Right lobe of liver (tissue), 6 donors: ENCODE results near the gene HSF2BP. TPM values are rescaled to one million over a fixed set of nuclear protein-coding genes. Genes with fewer than 3 reads are reported as not detected.
A peak's percentile ranks its signal among the peaks of the same experiment; 100 is the strongest.

Experiments used
- ATAC-seq, 4 donors: fragments of 200-7000 bp; cut with Tn5 transposase; one replicate each; pipeline ENCODE4 v1.9.1; 2020; ENCODE audit warnings: mild to moderate bottlenecking in 4 of 4, moderate library complexity in 4 of 4
- DNase-seq, 3 donors: peaks; one replicate each; pipeline ENCODE4 v3.0.0-alpha.2; 2020
- H3K27ac ChIP-seq, 3 donors: fragments of 200-600 bp; one replicate each; pipeline ENCODE4 v1.8.0; 2022
- H3K27me3 ChIP-seq, 2 donors: fragments of 200-600 bp; one replicate each; pipeline ENCODE4 v1.8.0; 2022
- H3K36me3 ChIP-seq, 4 donors: fragments of 200-600 bp; sonication (generic) in 1 of 4; one replicate each; pipeline versions ENCODE4 v1.5.1 to v1.8.0; 2017 to 2022; ENCODE audit warnings: control low read depth in 1 of 4
- H3K4me1 ChIP-seq, 4 donors: fragments of 200-600 bp; sonication (generic) in 1 of 4; one replicate each; pipeline versions ENCODE4 v1.5.1 to v1.8.0; 2017 to 2022; ENCODE audit warnings: control low read depth in 1 of 4
- H3K4me3 ChIP-seq, 3 donors: fragments of 200-600 bp; one replicate each; pipeline ENCODE4 v1.8.0; 2022
- H3K9me3 ChIP-seq, 4 donors: fragments of 200-600 bp; sonication (generic) in 1 of 4; one replicate each; pipeline versions ENCODE4 v1.5.1 to v1.8.0; 2017 to 2022; ENCODE audit warnings: control low read depth in 1 of 4
- POLR2A ChIP-seq: fragments of 450-650 bp; IDR thresholded peaks from one replicate; pipeline ENCODE4 v1.6.1; 2017; ENCODE audit warnings: antibody characterized with exemption, mild to moderate bottlenecking
- WGBS: methylation state at CpG from one replicate; pipeline ENCODE4 v1.1.6; 2018; ENCODE audit warnings: low coverage, low lambda C conversion rate; ENCODE audit not compliant: insufficient coverage; ENCODE audit errors: missing lambda C conversion rate; 5-methylcytosine and 5-hydroxymethylcytosine counted together
- intact Hi-C, 2 donors: fragments of 100-400 bp; cut with DNase I; formaldehyde crosslinking; loops; one replicate each; pipeline versions ENCODE4 v1.11.2 to v1.14.1; 2022
- total RNA-seq, 6 experiments: library from RNA; depleted of rRNA in 2 of 6; stranded (reverse); fragments of >200 nt in 2 of 6; fragmentation: NEBNext Ultra II Directional in 3 of 6; extraction: Animal tissue kit (Norgen Biotek cat#: 25700) in 3 of 6; gene quantifications; one replicate each; pipeline versions ENCODE4 v1.1.0 to v1.2.4, GENCODE V29; 2016 to 2023
- TF ChIP-seq, protein P1 (sequence below), 4 donors: fragments of 200-600 bp in 3 of 4; fragments of 450-650 bp in 1 of 4; IDR thresholded peaks; one replicate each; pipeline versions ENCODE4 v1.5.1 to v1.8.0; 2016 to 2022; ENCODE audit warnings: antibody characterized with exemption in 4 of 4, mild to moderate bottlenecking in 2 of 4
- donor health status: DM: no; HTN: yes; CAD: no.
- donor health status: DM: no; HTN: no; CAD: no.
- donor health status: DM: no; HTN: no; CAD: no.
- donor health status: DM: no; HTN: yes; CAD: no.
- donor health status: DM: no; HTN: yes; CAD: no.

The HSF2BP gene
- total RNA-seq, 6 experiments from 2014 or later, result 0.25 to 0.62 (median 0.37) TPM; not detected in 2

DNA sequence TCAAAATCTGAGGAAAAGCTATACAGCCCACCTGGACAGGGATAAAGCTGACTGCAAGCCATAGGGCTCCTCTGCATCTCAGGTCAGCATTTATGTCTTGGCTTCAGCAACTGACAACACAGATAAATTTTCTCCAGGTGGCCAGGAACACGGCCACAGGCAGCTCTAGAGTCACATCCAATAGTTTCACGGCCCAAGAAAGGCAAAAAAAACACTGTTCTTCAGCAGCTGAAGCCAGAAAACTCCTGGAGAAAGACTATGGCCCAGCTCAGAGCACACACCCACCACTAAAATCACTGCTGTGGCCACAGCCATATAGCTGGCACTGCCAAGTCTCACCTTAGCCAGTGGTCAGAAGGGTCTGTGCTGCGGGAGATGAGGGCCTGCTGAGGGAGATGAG, 77.8 kb downstream of the HSF2BP start:
- no peak overlapping the region for H3K27ac ChIP-seq
- H3K9me3 ChIP-seq, result no peaks in the 10 kb centered on the region
- TF ChIP-seq, protein P1, sequence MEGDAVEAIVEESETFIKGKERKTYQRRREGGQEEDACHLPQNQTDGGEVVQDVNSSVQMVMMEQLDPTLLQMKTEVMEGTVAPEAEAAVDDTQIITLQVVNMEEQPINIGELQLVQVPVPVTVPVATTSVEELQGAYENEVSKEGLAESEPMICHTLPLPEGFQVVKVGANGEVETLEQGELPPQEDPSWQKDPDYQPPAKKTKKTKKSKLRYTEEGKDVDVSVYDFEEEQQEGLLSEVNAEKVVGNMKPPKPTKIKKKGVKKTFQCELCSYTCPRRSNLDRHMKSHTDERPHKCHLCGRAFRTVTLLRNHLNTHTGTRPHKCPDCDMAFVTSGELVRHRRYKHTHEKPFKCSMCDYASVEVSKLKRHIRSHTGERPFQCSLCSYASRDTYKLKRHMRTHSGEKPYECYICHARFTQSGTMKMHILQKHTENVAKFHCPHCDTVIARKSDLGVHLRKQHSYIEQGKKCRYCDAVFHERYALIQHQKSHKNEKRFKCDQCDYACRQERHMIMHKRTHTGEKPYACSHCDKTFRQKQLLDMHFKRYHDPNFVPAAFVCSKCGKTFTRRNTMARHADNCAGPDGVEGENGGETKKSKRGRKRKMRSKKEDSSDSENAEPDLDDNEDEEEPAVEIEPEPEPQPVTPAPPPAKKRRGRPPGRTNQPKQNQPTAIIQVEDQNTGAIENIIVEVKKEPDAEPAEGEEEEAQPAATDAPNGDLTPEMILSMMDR (IDR thresholded peaks at IDR 0.05), result no peak
- TF ChIP-seq POLR2A, result no peak
- no peak overlapping the region for H3K4me3 ChIP-seq
- WGBS, result 88% methylated on average over 1 of the region's 3 CpGs
- intact Hi-C loops, result no loop called here
- DNase-seq (no peak), ATAC-seq (no peak)
- H3K4me1 ChIP-seq, result peaks cover 0 to 9% (median 1%) of the 10 kb centered on the region in 4 donors
- no peaks in the 10 kb centered on the region for H3K36me3 ChIP-seq
- no peaks in the 10 kb centered on the region for H3K27me3 ChIP-seq

DNA sequence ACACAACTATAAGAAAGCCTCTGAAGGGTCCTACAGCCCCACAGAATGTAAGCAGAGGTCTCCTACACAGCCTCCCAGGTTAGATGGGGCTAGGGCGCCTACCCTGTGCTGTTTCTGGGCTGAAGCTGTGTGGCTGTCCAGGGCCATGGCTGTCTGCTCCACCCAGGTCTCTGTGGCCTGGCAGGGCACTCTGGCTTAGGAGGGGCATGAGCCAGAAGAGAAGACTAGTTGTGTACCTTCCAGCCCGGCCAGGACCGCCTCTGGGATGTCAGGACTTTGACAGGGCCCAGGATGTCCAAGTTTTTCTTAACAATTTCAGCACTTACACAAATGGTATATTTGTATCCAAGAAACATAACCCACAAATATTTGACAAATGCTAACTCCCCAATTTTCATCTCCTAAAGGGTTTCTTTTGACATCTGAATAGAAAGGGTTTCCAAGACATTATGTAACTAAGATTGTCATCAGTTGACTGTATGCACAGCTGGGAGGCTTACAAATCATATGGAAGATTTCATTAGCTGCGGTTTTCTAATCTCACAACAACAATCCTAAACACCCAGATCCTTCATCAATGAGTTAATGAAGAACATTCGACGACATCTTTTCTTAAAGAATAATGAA, 80.5 kb downstream of the HSF2BP start:
- Histone ChIP-seq H3K4me1 (no peaks in the 10 kb centered on the region), H3K36me3 (no peaks in the 10 kb centered on the region), H3K27me3 (no peaks in the 10 kb centered on the region), H3K27ac (no peak overlapping the region), H3K4me3 (no peak overlapping the region), H3K9me3 (no peaks in the 10 kb centered on the region)
- 62% methylated on average over 3 of the region's 6 CpGs for WGBS
- ATAC-seq (peak in 2 of 4 donors; percentile 24 to 33), DNase-seq (no peak)
- no peak for TF ChIP-seq POLR2A
- TF ChIP-seq, protein P1 (IDR thresholded peaks at IDR 0.05), result no peak
- intact Hi-C loops, result no loop called here

DNA sequence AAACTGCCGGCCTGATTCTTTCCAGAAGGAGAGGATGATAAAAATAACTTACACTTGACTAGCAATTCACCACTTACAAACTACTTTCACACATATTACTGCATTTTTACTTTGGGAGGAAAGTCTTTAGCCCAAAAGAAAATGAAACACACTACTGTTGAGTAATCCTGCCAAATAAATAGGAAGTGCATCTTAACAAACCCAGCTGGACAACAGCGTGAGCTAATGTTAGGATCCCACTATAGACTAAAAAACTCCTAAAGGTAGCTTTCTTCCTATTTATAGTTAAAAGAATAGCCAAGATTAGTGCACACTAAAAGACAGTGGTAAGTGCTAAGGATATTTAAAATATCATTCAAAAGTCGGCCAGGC, 83.8 kb downstream of the HSF2BP start:
- no peak overlapping the region for H3K27ac ChIP-seq
- intact Hi-C loops, result no loop called here

DNA sequence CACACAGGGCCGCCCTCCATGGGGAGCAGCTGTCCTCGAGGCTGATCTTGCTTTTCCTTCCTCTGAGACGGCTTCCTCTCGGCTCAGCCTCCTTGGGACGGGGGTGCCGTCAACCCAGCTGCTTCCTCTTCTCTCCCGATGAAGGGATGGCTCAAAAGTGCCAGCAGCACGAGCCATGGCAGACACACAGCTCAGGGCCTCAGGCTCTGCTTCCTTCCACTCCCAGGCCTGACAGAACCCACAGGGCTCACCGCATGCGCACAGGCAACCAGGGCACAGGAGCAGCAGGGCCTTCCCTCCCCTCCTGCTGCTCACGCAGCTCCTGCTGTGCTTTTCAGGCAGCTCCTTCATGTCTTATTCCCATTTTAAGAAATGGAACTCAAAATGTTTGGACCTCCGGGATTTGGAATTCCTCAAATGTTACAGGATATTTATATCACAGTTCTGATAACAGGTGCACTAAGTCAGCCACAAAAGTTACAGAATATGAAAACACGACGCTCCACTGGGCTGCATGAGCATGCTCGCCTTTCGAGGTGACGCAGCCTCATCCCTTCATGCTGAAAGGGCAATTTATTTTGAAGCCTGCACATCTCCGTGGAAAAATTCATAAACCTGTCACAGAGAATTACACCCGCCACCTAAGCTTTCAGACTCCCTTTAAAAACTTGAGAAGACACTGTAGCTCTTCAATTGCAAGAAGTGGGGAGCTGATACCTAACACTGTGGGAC, 84.4 kb downstream of the HSF2BP start:
- DNase-seq (peak in 2 of 3 donors; percentile 50 to 61), ATAC-seq (peak; percentile 36 to 73 (median 70))
- no peaks in the 10 kb centered on the region for H3K4me1 ChIP-seq
- TF ChIP-seq, protein P1 (IDR thresholded peaks at IDR 0.05), result no peak
- TF ChIP-seq POLR2A, result no peak
- H3K4me3 ChIP-seq, result no peak overlapping the region
- intact Hi-C loops, result no loop called here
- 62% methylated on average over 9 of the region's 19 CpGs for WGBS
- no peaks in the 10 kb centered on the region for H3K36me3 ChIP-seq
- no peaks in the 10 kb centered on the region for H3K27me3 ChIP-seq
- no peaks in the 10 kb centered on the region for H3K9me3 ChIP-seq
- no peak overlapping the region for H3K27ac ChIP-seq

More for the DNA sequence above, 83.8 kb downstream of the HSF2BP start:
- Histone ChIP-seq H3K9me3 (no peaks in the 10 kb centered on the region), H3K36me3 (no peaks in the 10 kb centered on the region), H3K4me1 (no peaks in the 10 kb centered on the region), H3K27me3 (no peaks in the 10 kb centered on the region), H3K4me3 (no peak overlapping the region)
- DNase-seq, result no peak
- 64% methylated on average over 3 of the region's 3 CpGs for WGBS
- ATAC-seq, result peak in 1 of 4 donors; percentile 28
- TF ChIP-seq POLR2A, result no peak
- TF ChIP-seq, protein P1 (IDR thresholded peaks at IDR 0.05), result no peak
